ENCODE results near the gene DOC2B. TPM values are rescaled to one million over a fixed set of nuclear protein-coding genes. Genes with fewer than 3 reads are reported as not detected.

DOC2B gene
- total RNA-seq, 2 experiments from 2014 or later, result 0.08 to 0.34 TPM

- Histone ChIP-seq H3K4me1 (ENCODE audit: insufficient read depth, low read length) (no peaks in the 10 kb centered on the region), H3K36me3 (ENCODE audit: insufficient read depth, low read length) (no peaks in the 10 kb centered on the region), H3K4me3 (ENCODE audit: low read length) (no peak overlapping the region), H3K9me3 (ENCODE audit: control insufficient read depth in 1 of 2, insufficient read depth in 1 of 2, low read length in 2 of 2) (no peaks in the 10 kb centered on the region), H3K27me3 (ENCODE audit: control insufficient read depth in 1 of 2, insufficient read depth in 2 of 2, low read length in 2 of 2) (peaks cover 0 to 7% of the 10 kb centered on the region in 2 experiments), H3K27ac (ENCODE audit: low read depth in 1 of 2, low read length in 2 of 2) (no peak overlapping the region)
- H3K4me1 Mint-ChIP-seq (ENCODE audit: low read depth), result no peaks in the 10 kb centered on the region
- H3K9me3 Mint-ChIP-seq, result no peaks in the 10 kb centered on the region
- no peak overlapping the region for H3K4me3 Mint-ChIP-seq
- intact Hi-C loops (cut with DNase I, micrococcal nuclease), result no loop called here
- CTCF ChIA-PET, result no interaction called here
- no peak for TF ChIP-seq CTCF (IDR thresholded peaks at IDR 0.05)
- no peaks in the 10 kb centered on the region for H3K27me3 Mint-ChIP-seq
- no peaks in the 10 kb centered on the region for H3K36me3 Mint-ChIP-seq (ENCODE audit: low read depth)
- POLR2A ChIA-PET, result no interaction called here
- DNase-seq (no peak), ATAC-seq (ENCODE audit: poor library complexity) (no peak)
- no peak overlapping the region for H3K27ac Mint-ChIP-seq
Observed at GRCh38 chr17:152860-153420, 28.5 kb downstream of the DOC2B start.

- H3K4me3 ChIP-seq (ENCODE audit: low read length), result no peak overlapping the region
- no peak overlapping the region for H3K4me3 Mint-ChIP-seq
- H3K27me3 Mint-ChIP-seq, result no peaks in the 10 kb centered on the region
- H3K36me3 Mint-ChIP-seq (ENCODE audit: low read depth), result no peaks in the 10 kb centered on the region
- intact Hi-C loops (cut with DNase I, micrococcal nuclease), result no loop called here
- no peak overlapping the region for H3K27ac ChIP-seq (ENCODE audit: low read depth in 1 of 2, low read length in 2 of 2)
- TF ChIP-seq CTCF (IDR thresholded peaks at IDR 0.05), result no peak
- ChIA-PET CTCF (no interaction called here), POLR2A (no interaction called here)
- H3K4me1 ChIP-seq (ENCODE audit: insufficient read depth, low read length), result no peaks in the 10 kb centered on the region
- H3K36me3 ChIP-seq (ENCODE audit: insufficient read depth, low read length), result no peaks in the 10 kb centered on the region
- H3K9me3 ChIP-seq (ENCODE audit: control insufficient read depth in 1 of 2, insufficient read depth in 1 of 2, low read length in 2 of 2), result no peaks in the 10 kb centered on the region
- no peaks in the 10 kb centered on the region for H3K9me3 Mint-ChIP-seq
- DNase-seq (no peak), ATAC-seq (ENCODE audit: poor library complexity) (no peak)
- H3K27me3 ChIP-seq (ENCODE audit: control insufficient read depth in 1 of 2, insufficient read depth in 2 of 2, low read length in 2 of 2), result peaks cover 0 to 7% of the 10 kb centered on the region in 2 experiments
- no peaks in the 10 kb centered on the region for H3K4me1 Mint-ChIP-seq (ENCODE audit: low read depth)
- H3K27ac Mint-ChIP-seq, result no peak overlapping the region
Observed at GRCh38 chr17:151886-152859, 29.3 kb downstream of the DOC2B start.

GRCh38 chr17:151004-151403 lies 30.4 kb downstream of the DOC2B start:
- Histone ChIP-seq H3K9me3 (ENCODE audit: control insufficient read depth in 1 of 2, insufficient read depth in 1 of 2, low read length in 2 of 2) (no peaks in the 10 kb centered on the region), H3K4me3 (ENCODE audit: low read length) (no peak overlapping the region), H3K4me1 (ENCODE audit: insufficient read depth, low read length) (no peaks in the 10 kb centered on the region), H3K36me3 (ENCODE audit: insufficient read depth, low read length) (no peaks in the 10 kb centered on the region), H3K27me3 (ENCODE audit: control insufficient read depth in 1 of 2, insufficient read depth in 2 of 2, low read length in 2 of 2) (peaks cover 0 to 7% of the 10 kb centered on the region in 2 experiments), H3K27ac (ENCODE audit: low read depth in 1 of 2, low read length in 2 of 2) (no peak overlapping the region)
- no peak for ATAC-seq (ENCODE audit: poor library complexity)
- POLR2A ChIA-PET, result no interaction called here
- no peaks in the 10 kb centered on the region for H3K36me3 Mint-ChIP-seq (ENCODE audit: low read depth)
- no peak for TF ChIP-seq CTCF (IDR thresholded peaks at IDR 0.05)
- H3K27me3 Mint-ChIP-seq, result no peaks in the 10 kb centered on the region
- intact Hi-C loops (cut with DNase I, micrococcal nuclease), result no loop called here
- no peaks in the 10 kb centered on the region for H3K4me1 Mint-ChIP-seq (ENCODE audit: low read depth)
- no peak overlapping the region for H3K4me3 Mint-ChIP-seq
- H3K27ac Mint-ChIP-seq, result no peak overlapping the region
- no peak for DNase-seq
- CTCF ChIA-PET, result no interaction called here
- H3K9me3 Mint-ChIP-seq, result no peaks in the 10 kb centered on the region
